A549 treated with AZD9567 at 1 μM for 4 hours (cell line): ENCODE data around the gene DBN1. TPM values are rescaled to one million over a fixed set of nuclear protein-coding genes. Genes with fewer than 3 reads are reported as not detected.

ENCODE experiments used
- total RNA-seq: library from RNA; stranded (reverse); fragments of 200-300 nt; extraction: Qiagen RNA extraction; gene quantifications from 5 replicates; pipeline ENCODE4 v1.2.3, GENCODE V29; 2022; ENCODE audit not compliant: insufficient read depth

DBN1 gene
- total RNA-seq, result 50.0 to 70.6 TPM (median 65.3 TPM) in 5 replicates

GRCh38 chr5:177473443-177474001 is at the start of gene DBN1:
Gene DBN1, minus strand, starts transcription at chr5:177473634. Its CDS starts 113 bp downstream, at chr5:177473521.

GRCh38 chr5:177516601-177517568 is 43.5 kb upstream of the DBN1 start, which contains the start of gene DDX41:
Gene DDX41, minus strand, starts transcription at chr5:177516961. Its CDS starts 16 bp downstream, at chr5:177516945.

GRCh38 chr5:177509381-177509951 is 36.0 kb upstream of the DBN1 start, which contains the start of gene DOK3:
Gene DOK3, minus strand, starts transcription at chr5:177509826. Its CDS starts 286 bp downstream, at chr5:177509540.

GRCh38 chr5:177497292-177498012 is 24.0 kb upstream of the DBN1 start, which contains the start of gene PDLIM7:
Gene PDLIM7, minus strand, starts transcription at chr5:177497604. Its CDS starts 1,092 bp downstream, at chr5:177496512.

GRCh38 chr5:177446200-177447065 is 27.0 kb downstream of the DBN1 start, which contains the start of gene PRR7:
Gene PRR7, plus strand, starts transcription at chr5:177446814. Its CDS starts 8,254 bp downstream, at chr5:177455068.

GRCh38 chr5:177426566-177427210 is 46.7 kb downstream of the DBN1 start, which contains the start of gene GRK6:
Gene GRK6, plus strand, starts transcription at chr5:177426676. Its CDS starts 170 bp downstream, at chr5:177426846.

GRCh38 chr5:177409043-177409801 is 64.2 kb downstream of the DBN1 start, which contains the start of gene F12:
Gene F12, minus strand, starts transcription at chr5:177409564. Its CDS starts 37 bp downstream, at chr5:177409527.

Other genes starting within 250 kb of the DBN1 start
- 24.7 to 30.2 TPM (median 25.1 TPM) in 5 replicates for gene RAB24, start 169.9 kb downstream of the DBN1 start, total RNA-seq
- 253 to 392 TPM (median 370 TPM) in 5 replicates for gene PRELID1, start 169.8 kb downstream of the DBN1 start, total RNA-seq
- 19.3 to 26.0 TPM (median 22.7 TPM) in 5 replicates for gene MXD3, start 161.7 kb downstream of the DBN1 start, total RNA-seq
- gene LMAN2, start 122.0 kb downstream of the DBN1 start, total RNA-seq, result 193 to 205 TPM (median 199 TPM) in 5 replicates
- gene RGS14, start 115.7 kb downstream of the DBN1 start, total RNA-seq, result 2.7 to 5.5 TPM (median 4.5 TPM) in 5 replicates
- not detected in 5 replicates for gene SLC34A1, start 89.2 kb downstream of the DBN1 start, total RNA-seq
- gene PFN3, start 73.0 kb downstream of the DBN1 start, total RNA-seq, result not detected in 5 replicates
- 18.6 to 27.6 TPM (median 21.3 TPM) in 5 replicates for gene F12, start 64.1 kb downstream of the DBN1 start, total RNA-seq
- gene GRK6, start 47.0 kb downstream of the DBN1 start, total RNA-seq, result 21.4 to 30.9 TPM (median 27.0 TPM) in 5 replicates
- gene PRR7, start 26.8 kb downstream of the DBN1 start, total RNA-seq, result 15.7 to 35.7 TPM (median 32.9 TPM) in 5 replicates
- 63.9 to 97.3 TPM (median 89.0 TPM) in 5 replicates for gene PDLIM7, start 24.0 kb upstream of the DBN1 start, total RNA-seq
- 2.8 to 6.2 TPM (median 4.3 TPM) in 5 replicates for gene DOK3, start 36.2 kb upstream of the DBN1 start, total RNA-seq
- 71.2 to 123 TPM (median 115 TPM) in 5 replicates for gene DDX41, start 43.3 kb upstream of the DBN1 start, total RNA-seq
- gene FAM193B, start 80.9 kb upstream of the DBN1 start, total RNA-seq, result 29.7 to 32.8 TPM (median 32.0 TPM) in 5 replicates
- 280 to 291 TPM (median 282 TPM) in 5 replicates for gene TMED9, start 118.6 kb upstream of the DBN1 start, total RNA-seq
- 21.0 to 31.6 TPM (median 29.1 TPM) in 5 replicates for gene B4GALT7, start 126.5 kb upstream of the DBN1 start, total RNA-seq